Astrocyte of the hippocampus (primary cell): Measurements from ENCODE around the gene CCDC154.

ENCODE experiments used
- DNase-seq: peaks from one replicate; pipeline ENCODE4 v3.0.0; 2011; ENCODE audit warnings: low read depth, low spot score

The CCDC154 gene

GRCh38 chr16:1393613-1394176, 50.7 kb downstream of the CCDC154 start:
- DNase-seq, result no peak

- no peak for DNase-seq
Observed at GRCh38 chr16:1392826-1393225, 51.5 kb downstream of the CCDC154 start.

- no peak for DNase-seq
Observed at GRCh38 chr16:1390239-1390779, 54.0 kb downstream of the CCDC154 start.

GRCh38 chr16:1389762-1390161, 54.6 kb downstream of the CCDC154 start:
- DNase-seq, result no peak

- no peak for DNase-seq
Observed at GRCh38 chr16:1387331-1387730, 57.0 kb downstream of the CCDC154 start.

GRCh38 chr16:1385232-1385631, 59.1 kb downstream of the CCDC154 start:
- DNase-seq, result no peak
